OCI-LY7 (cell line): ENCODE data around the gene GMEB2. TPM values are rescaled to one million over a fixed set of nuclear protein-coding genes. Genes with fewer than 3 reads are reported as not detected.

Experiments
- BruUV-seq: library from RNA; stranded (reverse); fragments of 400-500 nt; replicated peaks from 2 replicates; lab custom pipeline; 2021; lab: Mats Ljungman, UMichigan
- CTCF ChIA-PET: fragments of 300-600 bp; sonication (Branson Sonifier 250); formaldehyde crosslinking; loops from one replicate; lab custom pipeline; 2022; ENCODE audit warnings: antibody characterized with exemption; ENCODE audit not compliant: unreplicated experiment; lab: Charles Lee
- POLR2A ChIA-PET: fragments of 300-600 bp; sonication (Branson Sonifier 250); formaldehyde crosslinking; loops from one replicate; lab custom pipeline; 2022; ENCODE audit warnings: antibody characterized with exemption; lab: Charles Lee
- DNase-seq: peaks from one replicate; pipeline ENCODE4 v3.0.0-alpha.2; 2015; ENCODE audit warnings: low spot score
- H2AFZ ChIP-seq: fragments of 200-600 bp; sonication (generic), shearing (Covaris generic); 2 replicates; pipeline ENCODE4 v1.6.1; 2014; ENCODE audit warnings: mild to moderate bottlenecking, antibody characterized with exemption, low read length, moderate library complexity
- H3K27ac ChIP-seq: fragments of 200-600 bp; sonication (generic); 2 replicates; pipeline ENCODE4 v1.5.1; 2014; ENCODE audit warnings: mixed run types, low read depth, mild to moderate bottlenecking, moderate library complexity, low read length, inconsistent platforms; ENCODE audit not compliant: poor library complexity, severe bottlenecking
- H3K36me3 ChIP-seq: fragments of 200-600 bp; sonication (generic); 2 replicates; pipeline ENCODE4 v1.6.1; 2014; ENCODE audit warnings: mild to moderate bottlenecking, antibody characterized with exemption, low read length, moderate library complexity, mixed read lengths; ENCODE audit not compliant: insufficient read depth
- H3K4me1 ChIP-seq: fragments of 200-600 bp; sonication (generic); 2 replicates; pipeline ENCODE4 v1.5.1; 2014; ENCODE audit warnings: mild to moderate bottlenecking, low read length; ENCODE audit not compliant: insufficient read depth, poor library complexity, severe bottlenecking
- H3K4me2 ChIP-seq: fragments of 200-600 bp; sonication (generic); 2 replicates; pipeline ENCODE4 v1.6.1; 2014; ENCODE audit warnings: mild to moderate bottlenecking, low read length
- H3K4me3 ChIP-seq: fragments of 200-600 bp; sonication (generic); 2 replicates; pipeline ENCODE4 v1.5.1; 2014; ENCODE audit warnings: mild to moderate bottlenecking, low read depth, low read length; ENCODE audit not compliant: poor library complexity, severe bottlenecking
- H3K79me2 ChIP-seq: fragments of 200-600 bp; sonication (generic); 2 replicates; pipeline ENCODE4 v1.6.1; 2016; ENCODE audit warnings: low read depth, mild to moderate bottlenecking, low read length, moderate library complexity, mixed read lengths; ENCODE audit not compliant: insufficient read depth
- H3K9me2 ChIP-seq: fragments of 200-600 bp; sonication (generic); 2 replicates; pipeline ENCODE4 v1.6.1; 2016; ENCODE audit warnings: mild to moderate bottlenecking, low read length, mixed read lengths; ENCODE audit not compliant: insufficient read depth
- H3K9me3 ChIP-seq: fragments of 200-600 bp; sonication (generic); 2 replicates; pipeline ENCODE4 v1.6.1; 2014; ENCODE audit warnings: mild to moderate bottlenecking, mixed run types, low read length, mixed read lengths
- H4K20me1 ChIP-seq: fragments of 200-600 bp; sonication (generic); 2 replicates; pipeline ENCODE4 v1.6.1; 2014; ENCODE audit warnings: mild to moderate bottlenecking, antibody characterized with exemption, low read length, moderate library complexity, mixed read lengths; ENCODE audit not compliant: insufficient read depth
- CTCF ChIP-seq: fragments of 200-600 bp; sonication (generic); conservative IDR thresholded peaks from 2 replicates; pipeline ENCODE4 v1.5.1; 2014; ENCODE audit warnings: mild to moderate bottlenecking, antibody characterized with exemption, low read length, moderate library complexity, mixed read lengths
- EZH2phosphoT487 ChIP-seq: fragments of 200-600 bp; sonication (generic); IDR thresholded peaks from 2 replicates; pipeline ENCODE4 v1.6.1; 2018; ENCODE audit warnings: low read depth, borderline replicate concordance, mild to moderate bottlenecking, mixed run types, antibody characterized with exemption, low read length, moderate library complexity, mixed read lengths
- intact Hi-C: fragments of 100-400 bp; cut with micrococcal nuclease; formaldehyde crosslinking; loops from one replicate; pipeline ENCODE4 v1.10.0; 2022; ENCODE audit not compliant: unreplicated experiment
- total RNA-seq, 2 experiments: library from RNA; depleted of rRNA in 1 of 2; stranded (reverse); fragments of >200 nt in 1 of 2; shearing (Covaris generic) in 1 of 2; gene quantifications; 2 replicates each; pipeline ENCODE4 v1.2.3, GENCODE V29; 2014 to 2022

GMEB2 gene
- total RNA-seq, 2 experiments from 2014 or later: 15.6 TPM

- Histone ChIP-seq H3K4me2 (no peak overlapping the region), H3K27ac (no peak overlapping the region), H3K36me3 (no peaks in the 10 kb centered on the region), H3K79me2 (no peaks in the 10 kb centered on the region), H2AFZ (no peak overlapping the region), H3K9me3 (no peaks in the 10 kb centered on the region), H3K4me3 (no peak overlapping the region), H3K9me2 (no peaks in the 10 kb centered on the region), H3K4me1 (peaks cover 30% of the 10 kb centered on the region), H4K20me1 (no peaks in the 10 kb centered on the region)
- BruUV-seq: no TSS peak
- no peak for DNase-seq
- TF ChIP-seq EZH2phosphoT487: no peak
- TF ChIP-seq CTCF: no peak
- intact Hi-C loops: no loop called here
- CTCF ChIA-PET: no interaction called here
- POLR2A ChIA-PET: interaction anchor here (0.9 kb wide), 1 partner anchor 15 kb away, joined by 3 read pairs; the partner anchor contains the start of gene RTEL1
These were observed 16.6 kb upstream of the GMEB2 start for GRCh38 chr20:63643499-63643898.

- Histone ChIP-seq H4K20me1 (no peaks in the 10 kb centered on the region), H3K4me1 (peaks cover 30% of the 10 kb centered on the region), H3K9me3 (no peaks in the 10 kb centered on the region), H3K79me2 (no peaks in the 10 kb centered on the region), H3K9me2 (no peaks in the 10 kb centered on the region), H3K4me2 (peak overlapping the region; percentile 98), H2AFZ (peak overlapping the region; percentile 94), H3K27ac (peak overlapping the region; percentile 72), H3K4me3 (peak overlapping the region; percentile 70), H3K36me3 (no peaks in the 10 kb centered on the region)
- no peak for TF ChIP-seq EZH2phosphoT487
- no peak for TF ChIP-seq CTCF
- intact Hi-C loops: loop anchor here (1.0 kb wide), 1 partner anchor 90 kb away; no protein-coding TSS in a partner anchor
- CTCF ChIA-PET: interaction anchor here (0.6 to 2.3 kb wide), 4 partner anchors 16 to 309 kb away, joined by 3 to 12 read pairs (median 7); partner anchors contain the start of genes PTK6 and RTEL1
- POLR2A ChIA-PET: interaction anchor here (0.5 to 2.2 kb wide), 8 partner anchors 11 to 104 kb away, joined by 3 to 13 read pairs (median 3); partner anchors contain the start of genes GMEB2, PTK6, RTEL1 and STMN3
- no TSS peak for BruUV-seq
- peak; percentile 55 for DNase-seq
These were observed 15.8 kb upstream of the GMEB2 start for GRCh38 chr20:63642527-63643247.
